B cell (primary cell): ENCODE results near the gene CTNNA2.

Source experiments
- EZH2 ChIP-seq: IDR thresholded peaks from 2 replicates; pipeline ENCODE4 v1.6.1; 2012; ENCODE audit warnings: borderline replicate concordance, low read depth, mild to moderate bottlenecking, moderate library complexity, low read length; ENCODE audit not compliant: insufficient read depth, poor library complexity, severe bottlenecking
- TF ChIP-seq, protein P1 (sequence below): fragments of 200-600 bp; IDR thresholded peaks from one replicate; pipeline ENCODE4 v1.8.0; 2022; ENCODE audit warnings: antibody characterized with exemption, mild to moderate bottlenecking

DNA sequence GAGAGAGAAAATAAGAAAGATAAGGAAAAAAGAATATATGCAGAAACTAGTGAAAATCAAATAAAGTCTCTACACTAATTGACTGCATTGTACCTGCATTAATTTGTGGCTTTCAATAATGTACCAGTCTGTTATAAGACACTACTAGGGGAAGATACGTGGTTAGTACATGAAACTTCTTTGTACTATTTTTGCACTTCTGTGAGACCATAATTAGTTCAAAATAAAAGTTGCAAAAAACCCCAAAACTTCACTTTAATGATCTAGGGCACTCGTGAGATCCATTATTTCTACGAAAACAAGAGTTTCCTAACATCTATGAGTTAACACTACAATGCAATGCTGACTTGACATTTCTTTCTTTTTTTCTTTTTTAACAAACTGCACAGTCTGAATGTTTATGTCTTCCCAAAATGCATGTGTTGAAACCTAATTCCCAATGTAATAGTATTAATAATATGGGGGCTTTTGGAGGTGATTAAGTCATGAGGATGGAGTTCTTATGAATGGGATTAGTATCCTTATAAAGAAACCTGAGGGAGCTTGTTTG, 954.5 kb downstream of the CTNNA2 start:
- TF ChIP-seq, protein P1, sequence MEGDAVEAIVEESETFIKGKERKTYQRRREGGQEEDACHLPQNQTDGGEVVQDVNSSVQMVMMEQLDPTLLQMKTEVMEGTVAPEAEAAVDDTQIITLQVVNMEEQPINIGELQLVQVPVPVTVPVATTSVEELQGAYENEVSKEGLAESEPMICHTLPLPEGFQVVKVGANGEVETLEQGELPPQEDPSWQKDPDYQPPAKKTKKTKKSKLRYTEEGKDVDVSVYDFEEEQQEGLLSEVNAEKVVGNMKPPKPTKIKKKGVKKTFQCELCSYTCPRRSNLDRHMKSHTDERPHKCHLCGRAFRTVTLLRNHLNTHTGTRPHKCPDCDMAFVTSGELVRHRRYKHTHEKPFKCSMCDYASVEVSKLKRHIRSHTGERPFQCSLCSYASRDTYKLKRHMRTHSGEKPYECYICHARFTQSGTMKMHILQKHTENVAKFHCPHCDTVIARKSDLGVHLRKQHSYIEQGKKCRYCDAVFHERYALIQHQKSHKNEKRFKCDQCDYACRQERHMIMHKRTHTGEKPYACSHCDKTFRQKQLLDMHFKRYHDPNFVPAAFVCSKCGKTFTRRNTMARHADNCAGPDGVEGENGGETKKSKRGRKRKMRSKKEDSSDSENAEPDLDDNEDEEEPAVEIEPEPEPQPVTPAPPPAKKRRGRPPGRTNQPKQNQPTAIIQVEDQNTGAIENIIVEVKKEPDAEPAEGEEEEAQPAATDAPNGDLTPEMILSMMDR: no peak
- no peak for TF ChIP-seq EZH2
